MCF 10A (cell line): ENCODE data around the gene FAM47B. TPM values are rescaled to one million over a fixed set of nuclear protein-coding genes. Genes with fewer than 3 reads are reported as not detected.
A peak's percentile ranks its signal among the peaks of the same experiment; 100 is the strongest.

Experiments used
- BruUV-seq: library from RNA; stranded (reverse); fragments of 400-500 nt; replicated peaks from 2 replicates; lab custom pipeline; 2021; lab: Mats Ljungman, UMichigan
- CTCF ChIA-PET: fragments of 300-600 bp; sonication (Branson Sonifier 250); formaldehyde crosslinking; extraction: SDS; loops from one replicate; lab custom pipeline; 2021; ENCODE audit warnings: antibody characterized with exemption, inconsistent platforms; lab: Yijun Ruan, JAX
- POLR2A ChIA-PET: fragments of 300-600, 350-650 bp; sonication (Branson Sonifier 250); formaldehyde crosslinking; extraction: SDS; loops from one replicate; lab custom pipeline; 2020; ENCODE audit warnings: antibody characterized with exemption, inconsistent platforms; lab: Yijun Ruan, JAX
- DNase-seq: peaks from one replicate; pipeline ENCODE4 v3.0.0-alpha.2; 2018; ENCODE audit not compliant: unreplicated experiment
- H3K27ac Mint-ChIP-seq: one replicate; pipeline ENCODE4 v1.8.0; 2022; ENCODE audit warnings: mild to moderate bottlenecking, low read depth, mixed read lengths; ENCODE audit not compliant: unreplicated experiment
- H3K27me3 Mint-ChIP-seq: one replicate; pipeline ENCODE4 v1.8.0; 2022; ENCODE audit warnings: mixed read lengths; ENCODE audit not compliant: insufficient read depth, unreplicated experiment
- H3K36me3 Mint-ChIP-seq: one replicate; pipeline ENCODE4 v1.8.0; 2022; ENCODE audit warnings: mild to moderate bottlenecking, moderate library complexity, mixed read lengths; ENCODE audit not compliant: insufficient read depth, unreplicated experiment
- H3K4me1 Mint-ChIP-seq: one replicate; pipeline ENCODE4 v1.8.0; 2022; ENCODE audit warnings: mixed read lengths; ENCODE audit not compliant: insufficient read depth, unreplicated experiment
- H3K4me3 Mint-ChIP-seq: one replicate; pipeline ENCODE4 v1.8.0; 2022; ENCODE audit warnings: mild to moderate bottlenecking, moderate library complexity, mixed read lengths; ENCODE audit not compliant: unreplicated experiment
- H3K9me3 Mint-ChIP-seq: one replicate; pipeline ENCODE4 v1.8.0; 2022; ENCODE audit warnings: mixed read lengths; ENCODE audit not compliant: unreplicated experiment
- CTCF ChIP-seq: fragments of 200-600 bp; IDR thresholded peaks from one replicate; pipeline ENCODE4 v1.8.0; 2022; ENCODE audit warnings: antibody characterized with exemption, mild to moderate bottlenecking; ENCODE audit not compliant: unreplicated experiment
- intact Hi-C: fragments of 100-400 bp; cut with micrococcal nuclease; formaldehyde crosslinking; loops from 2 replicates; pipeline ENCODE4 v1.14.1; 2022
- total RNA-seq: library from RNA; stranded (reverse); gene quantifications from 2 replicates; pipeline ENCODE4 v1.2.3, GENCODE V29; 2022

The FAM47B gene
- total RNA-seq, 1 experiment from 2014 or later = not detected

- TF ChIP-seq CTCF = no peak
- ChIA-PET POLR2A (no interaction called here), CTCF (no interaction called here)
- H3K27ac Mint-ChIP-seq = no peak overlapping the region
- BruUV-seq = no TSS peak
- no peaks in the 10 kb centered on the region for H3K36me3 Mint-ChIP-seq
- intact Hi-C loops = no loop called here
- no peak overlapping the region for H3K4me3 Mint-ChIP-seq
- no peaks in the 10 kb centered on the region for H3K4me1 Mint-ChIP-seq
- peaks cover 7% of the 10 kb centered on the region for H3K9me3 Mint-ChIP-seq
- H3K27me3 Mint-ChIP-seq = peaks cover 14% of the 10 kb centered on the region
- DNase-seq = peak; percentile 16
Observed at GRCh38 chrX:34903316-34903715, 39.3 kb upstream of the FAM47B start.

- no peak overlapping the region for H3K27ac Mint-ChIP-seq
- DNase-seq = no peak
- peaks cover 51% of the 10 kb centered on the region for H3K27me3 Mint-ChIP-seq
- no peak overlapping the region for H3K4me3 Mint-ChIP-seq
- TF ChIP-seq CTCF = no peak
- intact Hi-C loops = no loop called here
- H3K9me3 Mint-ChIP-seq = peaks cover 13% of the 10 kb centered on the region
- POLR2A ChIA-PET = no interaction called here
- H3K4me1 Mint-ChIP-seq = no peaks in the 10 kb centered on the region
- H3K36me3 Mint-ChIP-seq = no peaks in the 10 kb centered on the region
- BruUV-seq = no TSS peak
- CTCF ChIA-PET = no interaction called here
Observed at GRCh38 chrX:34909151-34909550, 33.4 kb upstream of the FAM47B start.

- Mint-ChIP-seq H3K4me3 (no peak overlapping the region), H3K27ac (no peak overlapping the region), H3K9me3 (peaks cover 6% of the 10 kb centered on the region), H3K4me1 (peaks cover 27% of the 10 kb centered on the region), H3K36me3 (no peaks in the 10 kb centered on the region), H3K27me3 (peaks cover 30% of the 10 kb centered on the region)
- no peak for DNase-seq
- intact Hi-C loops = no loop called here
- CTCF ChIA-PET = interaction anchor here (0.6 kb wide), 1 partner anchor 926 kb away, joined by 3 read pairs; no protein-coding TSS in a partner anchor
- BruUV-seq = no TSS peak
- POLR2A ChIA-PET = interaction anchor here (0.6 kb wide), 2 partner anchors 278 to 539 kb away, joined by 3 read pairs; no protein-coding TSS in a partner anchor
- no peak for TF ChIP-seq CTCF
Observed at GRCh38 chrX:34915463-34916225, 27.0 kb upstream of the FAM47B start.

- Mint-ChIP-seq H3K27ac (no peak overlapping the region), H3K36me3 (no peaks in the 10 kb centered on the region), H3K4me3 (no peak overlapping the region), H3K9me3 (peaks cover 2% of the 10 kb centered on the region), H3K27me3 (peaks cover 15% of the 10 kb centered on the region), H3K4me1 (peaks cover 27% of the 10 kb centered on the region)
- ChIA-PET POLR2A (interaction anchor here (0.7 kb wide), 1 partner anchor 35 kb away, joined by 3 read pairs; no protein-coding TSS in a partner anchor), CTCF (interaction anchor here (0.6 to 0.7 kb wide), 2 partner anchors 16 to 106 kb away, joined by 3 read pairs; no protein-coding TSS in a partner anchor)
- BruUV-seq = no TSS peak
- peak; percentile 24 for DNase-seq
- no peak for TF ChIP-seq CTCF
- intact Hi-C loops = no loop called here
Observed at GRCh38 chrX:34917146-34917545, 25.4 kb upstream of the FAM47B start.
